ENCODE results near the gene RERE.
"Not testable (repeated sequence)": the region's sequence is repeated elsewhere in the genome, so short reads cannot be mapped to it uniquely, and the experiment has no call there.

RERE gene

DNA sequence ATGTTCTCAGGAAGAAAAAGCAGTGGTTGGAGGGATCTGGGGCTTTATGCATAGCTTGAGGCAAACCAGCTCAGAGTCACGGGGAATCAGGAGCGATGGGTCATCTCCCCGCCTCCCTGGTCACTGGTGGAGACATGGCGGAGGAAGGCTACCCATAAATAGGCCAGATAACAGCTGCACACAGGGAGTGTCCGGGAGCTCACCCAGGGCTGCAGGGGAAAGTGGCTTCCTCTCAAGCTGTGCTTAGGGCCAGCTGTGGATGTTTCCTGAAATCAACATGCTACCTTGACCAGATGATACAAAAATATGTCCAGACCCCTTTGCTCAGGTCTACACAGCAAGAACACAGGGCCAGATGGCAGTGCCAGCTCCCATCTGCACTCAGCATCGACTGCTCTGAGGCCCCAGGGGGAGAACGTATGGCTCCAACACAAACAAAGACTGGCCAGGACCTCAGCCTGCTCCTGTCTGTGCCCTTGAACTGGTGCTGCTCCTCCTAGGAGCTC lies 27.1 kb upstream of the RERE start:
- DNase-seq (ENCODE audit: low read depth in 2 of 2): no peak

DNA sequence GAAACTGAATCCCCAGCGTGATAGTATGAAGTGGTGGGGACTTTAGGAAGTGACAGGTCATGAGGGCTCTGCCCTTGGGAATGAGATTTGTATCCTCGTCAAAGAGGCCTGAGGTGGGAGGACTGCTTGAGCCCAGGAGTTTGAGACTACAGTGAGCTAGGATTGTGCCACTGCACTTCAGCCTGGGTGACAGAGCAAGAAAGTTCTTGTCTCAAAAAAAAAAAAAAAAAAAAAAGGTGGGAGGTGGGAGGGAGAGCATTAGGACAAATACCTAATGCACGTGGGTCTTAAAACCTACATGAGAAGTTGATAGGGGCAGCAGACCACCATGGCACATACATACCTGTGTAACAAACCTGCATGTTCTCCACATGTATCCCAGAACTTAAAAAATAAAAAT lies 24.0 kb upstream of the RERE start:
- DNase-seq (ENCODE audit: low read depth in 2 of 2): no peak

DNA sequence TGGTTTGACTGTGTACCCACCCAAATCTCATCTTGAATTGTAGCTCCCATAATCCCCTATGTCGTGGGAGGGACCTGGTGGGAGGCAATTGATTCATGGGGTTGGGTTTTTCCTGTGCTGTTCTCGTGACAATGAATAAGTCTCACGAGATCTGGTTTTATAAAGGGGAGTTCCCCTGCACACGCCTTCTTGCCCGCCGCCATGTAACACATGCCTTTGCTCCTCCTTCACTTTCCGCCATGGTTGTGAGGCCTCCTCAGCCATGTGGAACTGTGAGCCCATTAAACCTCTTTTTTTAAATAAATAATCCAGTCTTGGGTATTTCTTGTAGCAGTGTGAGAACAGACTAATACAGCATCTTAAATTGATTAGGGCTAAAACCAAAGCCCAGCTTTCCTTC lies 22.6 kb upstream of the RERE start:
- DNase-seq (ENCODE audit: low read depth in 2 of 2): no peak

DNA sequence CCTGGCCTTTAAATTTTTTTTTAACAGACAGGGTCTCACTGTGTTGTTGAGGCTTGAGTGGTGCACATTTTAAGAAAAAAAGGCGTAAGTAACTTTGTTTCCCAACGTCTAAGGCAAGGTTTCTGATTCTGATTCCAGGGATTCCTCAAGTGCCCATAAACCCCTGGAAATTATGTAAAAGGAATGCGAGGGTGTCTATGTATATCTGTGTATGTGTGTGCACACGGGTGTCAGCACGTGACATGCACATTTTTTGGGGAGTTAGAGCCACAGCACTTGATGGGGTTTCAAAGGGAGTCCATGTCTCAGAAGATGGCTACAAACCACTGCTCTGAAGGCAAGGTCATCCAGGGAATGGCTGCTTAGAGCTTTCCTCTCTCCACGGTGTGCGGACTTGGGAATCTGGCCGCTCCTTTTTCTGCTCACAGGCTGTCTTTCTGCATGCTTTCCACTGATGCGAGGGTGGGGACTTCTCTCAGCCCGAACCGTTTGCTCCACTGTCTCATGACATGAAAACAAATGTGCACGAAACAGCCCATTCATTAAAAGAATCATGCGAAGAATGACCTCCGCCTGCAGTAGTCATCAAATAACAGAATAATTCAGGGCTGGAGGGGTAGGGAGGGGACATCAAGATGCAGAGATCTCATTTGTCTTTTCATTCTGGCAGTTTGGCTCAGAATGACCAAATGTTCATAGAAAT lies 18.7 kb upstream of the RERE start:
- no peak for DNase-seq (ENCODE audit: low read depth in 2 of 2)

DNA sequence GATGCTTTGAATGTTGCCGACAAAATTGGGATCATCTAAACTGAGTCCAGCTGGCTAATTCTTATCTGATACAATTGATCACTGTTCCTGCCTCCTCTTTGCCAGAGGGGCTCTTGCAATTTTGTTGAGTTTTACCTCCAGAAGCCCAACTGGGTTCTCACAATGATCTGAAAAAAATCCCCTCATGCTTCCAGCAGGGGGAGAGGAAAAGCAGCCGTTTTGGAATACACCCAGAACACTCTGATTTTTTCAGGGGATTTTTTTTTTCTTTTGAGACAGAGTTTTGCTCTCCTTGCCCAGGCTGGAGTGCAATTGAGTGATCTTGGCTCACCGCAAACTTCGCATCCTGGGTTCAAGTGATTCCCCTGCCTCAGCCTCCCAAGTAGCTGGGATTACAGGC lies 13.9 kb upstream of the RERE start:
- DNase-seq (ENCODE audit: low read depth in 2 of 2): no peak

DNA sequence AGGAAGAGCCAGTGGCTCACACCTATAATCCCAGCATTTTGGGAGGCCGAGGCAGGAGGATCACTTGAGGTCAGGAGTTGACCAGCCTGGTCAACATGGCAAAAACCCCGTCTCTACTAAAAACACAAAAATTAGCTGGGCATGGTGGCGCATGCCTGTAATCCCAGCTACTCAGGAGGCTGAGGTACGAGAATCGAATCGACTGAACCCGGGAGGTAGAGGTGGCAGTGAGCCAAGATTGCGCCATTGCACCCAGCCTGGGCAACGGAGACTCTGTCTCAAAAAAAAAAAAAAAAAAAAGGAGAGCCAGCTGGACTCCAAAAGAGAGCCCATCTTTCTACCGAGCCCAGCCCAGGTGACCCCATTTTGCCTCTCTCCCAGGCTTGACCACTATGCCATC lies 13.3 kb upstream of the RERE start:
- DNase-seq (ENCODE audit: low read depth in 2 of 2): not testable (repeated sequence)

DNA sequence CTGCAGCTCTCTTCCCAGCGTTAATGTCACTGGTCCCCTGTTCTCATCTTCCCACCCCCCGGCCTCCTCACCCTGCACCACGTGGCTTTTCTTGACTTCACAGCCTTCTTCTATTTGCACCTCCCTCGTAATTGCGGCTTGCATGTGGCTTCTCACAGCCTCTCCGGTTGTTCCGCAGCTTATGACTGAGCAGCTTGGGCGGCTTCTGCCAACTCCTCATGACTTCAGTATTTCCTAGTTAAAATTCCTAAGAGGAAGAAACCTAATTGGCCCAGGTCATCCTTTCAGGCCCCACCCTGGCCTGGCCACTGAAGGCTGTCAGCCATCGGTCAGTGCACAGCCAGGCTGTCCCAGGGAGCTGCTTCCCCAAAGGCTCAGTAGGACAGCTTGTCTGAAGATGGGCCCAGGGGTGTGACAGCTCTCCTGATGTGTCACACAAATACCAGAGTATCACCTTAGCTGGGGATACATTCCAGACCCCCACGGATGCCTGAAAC lies 8.6 kb upstream of the RERE start:
- DNase-seq (ENCODE audit: low read depth in 2 of 2): no peak

DNA sequence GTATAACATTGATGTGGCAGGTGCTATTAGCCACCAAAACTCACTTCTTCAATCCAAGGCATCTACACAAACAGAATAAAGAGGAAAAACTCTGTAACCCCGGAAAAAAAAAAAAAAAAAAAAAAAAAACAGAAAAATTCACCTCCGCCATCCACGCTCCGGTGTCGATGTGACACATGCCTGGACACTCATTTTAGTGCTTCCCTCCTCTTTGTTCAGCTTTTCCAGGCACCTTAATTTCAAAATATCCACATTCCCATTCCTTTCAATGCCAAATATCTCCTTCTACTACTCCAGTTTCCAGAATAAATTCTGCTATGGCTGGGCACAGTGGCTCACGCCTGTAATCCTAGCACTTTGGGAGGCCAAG lies 5.8 kb upstream of the RERE start:
- no peak for DNase-seq (ENCODE audit: low read depth in 2 of 2)

DNA sequence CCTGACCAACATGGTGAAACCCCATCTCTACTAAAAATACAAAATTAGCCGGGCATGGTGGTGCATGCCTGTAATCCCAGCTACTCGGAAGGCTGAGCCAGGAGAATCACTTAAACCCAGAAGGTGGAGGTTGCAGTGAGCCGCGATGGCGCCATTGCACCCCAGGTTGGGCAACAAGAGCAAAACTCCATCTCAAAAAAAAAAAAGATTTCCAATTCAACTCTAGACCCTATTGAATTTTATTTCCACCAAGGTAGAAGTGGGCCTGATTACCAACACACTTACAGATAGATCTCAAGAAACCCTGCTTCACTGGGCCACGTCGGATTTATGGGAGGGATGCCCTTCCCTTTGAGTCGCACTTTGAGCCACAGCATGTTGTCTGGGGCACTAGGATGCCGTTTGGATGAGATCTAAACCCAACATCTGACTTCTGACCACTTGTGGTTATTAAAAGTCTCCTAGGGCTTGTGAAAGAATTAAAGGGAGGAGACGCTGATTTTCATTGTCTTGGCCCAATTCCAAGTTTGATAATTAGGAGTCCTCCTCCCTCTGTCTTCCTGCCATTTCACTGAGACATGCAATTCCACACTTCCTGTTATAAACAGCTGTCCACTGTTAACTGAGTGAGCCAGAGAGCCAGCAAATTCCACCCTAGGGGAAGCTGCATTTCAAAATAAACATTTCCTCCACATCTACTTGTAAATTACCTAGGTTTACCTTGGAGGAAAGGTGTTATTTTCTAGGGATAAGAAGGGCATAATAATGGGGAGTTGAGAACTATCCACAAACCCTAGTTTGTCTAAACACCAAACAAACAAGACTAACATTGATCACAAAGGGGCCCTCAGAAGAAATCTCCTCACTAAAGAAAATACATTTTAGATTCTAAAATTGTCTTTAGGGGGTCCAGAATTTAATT lies 5.2 kb upstream of the RERE start:
- DNase-seq (ENCODE audit: low read depth in 2 of 2): no peak

DNA sequence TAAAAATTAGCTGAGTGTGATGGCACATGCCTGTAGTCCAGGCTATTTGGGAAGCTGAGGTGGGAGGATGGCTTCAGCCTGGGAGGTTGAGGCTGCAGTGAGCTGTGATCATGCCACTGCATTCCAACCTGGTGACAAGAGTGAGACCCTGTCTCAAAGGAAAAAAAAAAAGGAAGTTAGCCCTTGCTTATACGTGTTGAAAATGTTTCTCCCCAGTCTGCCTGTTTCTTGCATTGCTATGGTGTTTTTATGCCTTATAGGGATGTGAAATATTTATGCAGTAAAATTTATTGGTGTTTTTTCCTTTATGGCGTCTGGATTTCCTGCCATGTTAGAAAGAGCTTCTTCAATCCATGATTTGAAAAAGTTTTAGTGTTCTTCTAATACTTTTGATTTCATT lies 3.6 kb upstream of the RERE start:
- no peak for DNase-seq (ENCODE audit: low read depth in 2 of 2)

DNA sequence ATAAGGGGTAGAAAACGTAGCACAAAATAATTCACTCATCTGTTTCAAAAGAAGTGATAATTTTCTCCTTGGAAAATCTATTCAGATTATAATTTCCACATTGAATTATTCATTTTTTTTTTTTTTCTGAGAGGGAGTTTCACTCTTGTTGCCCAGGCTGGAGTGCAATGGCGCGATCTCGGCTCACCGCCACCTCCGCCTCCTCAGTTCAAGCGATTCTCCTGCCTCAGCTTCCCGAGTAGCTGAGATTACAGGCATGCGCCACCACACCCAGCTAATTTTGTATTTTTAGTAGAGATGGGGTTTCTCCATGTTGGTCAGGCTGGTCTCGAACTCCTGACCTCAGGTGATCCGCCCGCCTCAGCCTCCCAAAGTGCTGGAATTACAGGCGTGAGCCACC lies 1.3 kb upstream of the RERE start:
- DNase-seq (ENCODE audit: low read depth in 2 of 2): not testable (repeated sequence)

DNA sequence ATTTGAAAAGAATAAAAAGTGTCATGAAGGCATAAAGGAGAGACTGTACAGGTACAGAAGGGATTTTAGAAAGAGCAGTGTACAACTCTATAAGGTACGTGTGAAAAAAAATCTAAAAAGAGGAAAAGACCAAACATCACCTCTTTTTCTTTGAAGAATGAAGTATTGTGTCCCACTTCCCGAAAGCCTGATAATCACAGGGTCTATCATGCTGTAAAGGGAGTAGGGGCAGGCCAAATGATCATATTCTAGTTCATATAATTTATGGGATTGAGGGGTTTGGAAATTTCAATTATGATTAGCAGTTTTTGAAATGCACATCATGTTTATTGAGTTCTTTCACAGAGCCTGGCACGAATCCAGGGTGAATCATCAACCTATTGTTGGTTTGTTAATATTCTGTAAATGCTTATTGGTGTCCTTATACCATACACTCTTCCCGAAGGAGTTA lies 910 bp upstream of the RERE start:
- DNase-seq (ENCODE audit: low read depth in 2 of 2): no peak

DNA sequence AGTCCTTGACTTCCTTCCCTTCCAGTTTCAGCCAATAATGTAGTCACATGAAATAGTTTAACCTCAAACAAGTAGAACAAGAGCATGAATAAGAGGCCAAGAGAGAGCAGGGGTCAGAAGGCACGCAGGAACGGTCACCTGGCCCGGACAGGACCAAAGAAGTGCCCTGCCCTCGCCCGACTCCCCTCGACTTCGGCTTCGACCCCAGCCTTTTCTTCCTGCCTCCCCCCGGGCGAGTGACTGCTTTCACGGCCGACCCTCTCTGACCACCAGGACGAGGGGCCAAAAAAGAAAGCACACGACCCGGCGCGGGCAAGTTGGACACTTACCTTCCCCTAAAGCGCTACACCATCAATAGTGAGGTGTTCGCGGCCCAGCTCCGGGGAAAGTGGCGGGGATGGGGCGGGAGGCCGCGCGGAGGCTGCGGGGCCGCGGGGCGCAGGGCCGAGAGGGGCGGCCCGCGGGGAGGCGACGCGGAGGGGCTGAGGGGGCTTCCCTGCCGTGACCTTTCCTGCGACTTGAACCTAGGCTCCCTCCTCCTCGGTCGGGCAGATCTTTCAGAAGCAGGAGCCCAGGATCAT lies 519 bp downstream of the RERE start:
- DNase-seq (ENCODE audit: low read depth in 2 of 2): peak; percentile 3 to 18

DNA sequence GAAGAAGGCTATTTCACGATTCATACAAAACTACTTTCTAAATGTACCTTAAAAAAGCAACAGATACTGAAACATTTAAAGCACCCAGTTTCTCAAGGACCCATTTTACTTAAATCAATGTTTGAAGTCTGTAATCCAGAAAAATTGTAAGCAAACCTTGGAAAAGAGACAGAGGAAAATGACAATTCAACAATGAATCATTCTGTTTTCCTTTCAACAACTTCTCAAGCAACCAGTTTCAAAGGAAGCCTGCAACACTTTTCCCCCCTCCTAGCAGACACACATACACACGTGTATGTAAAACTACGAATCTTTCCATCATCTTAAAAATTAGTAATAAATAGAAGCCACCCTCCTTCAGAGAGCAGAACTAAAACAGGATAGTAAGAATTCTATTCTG lies 1.2 kb downstream of the RERE start:
- DNase-seq (ENCODE audit: low read depth in 2 of 2): no peak

DNA sequence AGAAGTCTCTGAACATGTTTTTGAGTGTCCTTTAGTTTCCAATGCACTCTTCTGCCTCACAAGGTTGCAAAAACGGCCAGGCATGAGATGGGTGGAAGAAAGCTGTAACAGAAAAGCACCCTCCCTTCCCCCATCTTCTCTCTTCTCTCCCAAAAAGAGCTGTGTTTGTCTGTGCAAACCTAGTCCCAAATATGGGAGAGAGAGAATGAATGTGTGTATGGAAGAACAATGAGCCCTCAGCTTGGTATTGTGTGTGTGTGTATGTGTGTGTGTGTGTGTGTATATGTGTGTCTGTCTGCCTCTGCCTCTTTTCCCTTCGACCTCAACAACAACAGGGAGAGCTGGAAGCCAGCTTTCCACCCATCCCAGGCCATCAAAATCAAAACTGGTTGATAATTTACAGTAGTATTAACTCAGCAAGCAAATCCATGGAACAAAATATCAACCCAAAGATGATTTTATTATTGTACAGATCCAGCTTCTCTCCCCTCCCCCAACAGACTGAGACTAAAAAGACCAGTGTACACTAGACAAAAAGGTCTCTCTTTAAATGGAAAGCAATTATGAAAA lies 1.8 kb downstream of the RERE start:
- no peak for DNase-seq (ENCODE audit: low read depth in 2 of 2)

DNA sequence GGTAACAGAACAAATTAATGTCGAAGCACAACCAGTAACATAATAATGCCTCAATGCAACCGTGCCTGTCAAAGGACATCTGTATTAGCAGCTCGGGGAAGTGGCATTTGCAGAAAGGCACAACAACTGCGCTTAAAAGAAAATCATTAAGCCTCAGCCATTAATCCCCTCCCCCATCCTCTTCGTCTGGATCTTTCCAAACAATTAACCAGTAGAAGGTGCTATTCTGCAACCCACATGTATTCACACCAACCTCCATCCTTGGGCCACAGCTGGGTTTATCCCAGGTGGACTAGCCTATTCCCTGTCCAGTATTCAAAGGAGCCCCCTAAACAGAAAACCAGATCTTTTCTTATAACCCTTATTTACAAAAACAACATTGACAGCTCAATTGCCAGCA lies 2.6 kb downstream of the RERE start:
- DNase-seq (ENCODE audit: low read depth in 2 of 2): no peak

DNA sequence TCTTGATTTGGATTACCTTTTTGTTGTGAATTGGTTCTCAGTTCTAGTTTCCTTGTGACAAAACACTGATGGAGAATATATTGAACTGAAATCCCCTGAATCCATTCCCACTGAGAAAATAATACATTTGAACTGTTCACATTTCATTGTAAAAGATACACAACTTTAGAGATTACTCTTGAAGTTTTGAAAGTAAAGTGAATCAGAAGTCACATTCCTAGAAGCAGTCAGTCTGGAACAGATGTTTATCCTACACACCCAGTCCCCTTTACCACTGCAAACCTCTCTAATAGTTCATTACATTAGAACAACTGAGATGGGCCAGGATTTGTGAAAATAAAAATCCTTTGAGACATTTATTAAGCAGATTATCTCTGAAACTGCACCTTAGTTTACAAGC lies 3.4 kb downstream of the RERE start:
- DNase-seq (ENCODE audit: low read depth in 2 of 2): no peak

DNA sequence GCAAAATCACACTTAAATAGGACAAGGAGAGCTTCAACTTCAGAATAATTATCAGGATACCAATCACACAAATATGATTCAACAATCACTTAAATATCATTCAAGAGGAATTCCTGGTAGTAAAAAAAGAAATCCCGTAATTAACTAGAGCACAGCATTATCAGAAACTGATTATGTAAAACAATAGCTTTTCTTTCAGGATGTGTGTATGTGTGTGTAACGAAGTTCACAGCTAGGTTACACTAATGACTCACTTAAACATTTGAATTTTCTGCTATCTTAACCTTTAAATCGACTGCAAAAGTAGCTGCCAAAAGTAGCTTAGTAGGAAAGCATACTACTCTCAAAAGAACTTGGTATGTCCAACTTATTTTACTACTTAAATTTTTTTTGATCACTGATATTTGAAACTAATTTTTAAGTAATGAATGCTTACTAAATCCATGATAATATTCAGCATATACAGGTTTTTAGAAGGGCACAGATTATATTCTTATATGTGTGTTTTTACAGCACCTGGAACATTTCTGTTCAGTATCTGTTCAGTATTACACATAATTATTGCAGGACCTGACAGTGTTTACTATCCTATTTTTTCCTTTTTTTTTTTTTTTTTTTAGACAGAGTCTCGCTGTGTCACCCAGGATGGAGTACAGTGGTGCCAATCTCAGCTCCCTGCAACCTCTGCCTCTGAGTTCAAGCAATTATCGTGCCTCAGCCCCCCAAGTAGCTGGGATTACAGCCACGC lies 4.2 kb downstream of the RERE start:
- DNase-seq (ENCODE audit: low read depth in 2 of 2): no peak

DNA sequence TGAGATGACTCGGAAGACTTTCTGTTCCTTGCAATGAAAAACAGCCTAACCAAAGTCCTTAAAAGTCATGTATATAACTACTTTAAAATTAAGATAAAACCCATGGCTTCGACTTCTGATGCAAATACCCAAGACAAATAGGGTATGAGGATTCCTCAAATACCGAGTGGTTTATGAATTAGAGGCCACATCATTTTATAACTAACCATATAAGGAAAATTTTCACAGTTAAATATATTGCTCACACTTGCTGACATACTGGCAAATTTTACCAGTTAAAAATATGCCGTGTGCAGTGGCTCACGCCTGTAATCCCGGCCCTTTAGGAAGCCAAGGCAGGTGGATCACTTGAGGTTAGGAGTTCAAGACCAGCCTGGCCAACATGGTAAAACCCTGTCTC lies 5.4 kb downstream of the RERE start:
- no peak for DNase-seq (ENCODE audit: low read depth in 2 of 2)

DNA sequence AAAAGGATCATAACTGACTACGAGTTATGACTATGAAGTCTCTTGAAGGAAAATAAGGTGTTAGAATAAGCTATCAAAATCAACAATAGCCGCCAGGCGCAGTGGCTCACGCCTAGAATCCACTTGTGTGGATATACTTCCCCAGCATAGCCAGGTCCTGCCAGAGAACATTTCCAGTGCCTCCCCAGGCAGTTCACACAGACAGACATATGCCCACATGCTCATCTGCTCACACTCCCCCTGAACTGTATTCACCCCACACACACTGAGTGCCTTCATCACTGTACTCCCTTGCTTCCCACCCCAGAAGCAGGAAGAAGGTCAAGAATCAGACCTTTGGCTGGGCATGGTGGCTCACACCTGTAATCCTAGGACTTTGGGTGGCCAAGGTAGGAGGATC lies 6.5 kb downstream of the RERE start:
- DNase-seq (ENCODE audit: low read depth in 2 of 2): no peak

DNA sequence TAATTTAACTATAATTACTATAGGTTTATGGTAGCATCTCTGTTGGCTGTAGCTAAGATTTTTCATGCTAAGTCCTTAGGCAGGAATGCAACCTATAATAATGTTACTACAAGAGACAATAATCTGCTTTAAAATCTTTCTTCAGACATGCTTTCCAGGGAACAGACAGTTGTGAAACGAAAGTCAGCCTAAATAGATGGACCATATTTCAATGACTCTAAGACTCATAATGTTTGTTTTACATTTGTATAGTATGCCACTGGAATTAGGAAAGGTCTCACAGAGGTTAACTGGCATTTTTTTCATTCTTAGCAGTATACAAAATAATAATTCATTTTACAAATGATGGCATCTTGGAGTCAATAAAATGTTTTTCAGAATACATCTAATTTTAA lies 8.1 kb downstream of the RERE start:
- no peak for DNase-seq (ENCODE audit: low read depth in 2 of 2)

DNA sequence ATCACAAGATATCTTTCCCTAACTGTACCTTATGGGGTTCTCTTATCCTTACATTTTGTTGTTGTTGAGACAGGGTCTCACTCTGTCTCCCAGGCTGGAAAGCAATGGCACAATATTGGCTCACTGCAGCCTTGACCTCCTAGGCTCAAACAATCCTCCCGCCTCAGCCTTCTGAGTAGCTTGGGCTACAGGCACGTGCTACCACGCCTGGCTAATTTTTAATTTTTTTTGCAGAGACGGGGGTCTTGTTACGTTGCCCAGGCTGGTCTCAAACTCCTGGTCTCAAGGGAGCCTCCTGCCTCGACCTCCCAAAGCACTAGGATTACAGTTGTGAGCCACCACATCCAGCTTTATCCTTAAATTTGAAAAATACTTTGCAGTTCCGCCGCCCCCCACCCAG lies 10.4 kb downstream of the RERE start:
- DNase-seq (ENCODE audit: low read depth in 2 of 2): no peak

All from stimulated activated CD4-positive, alpha-beta T cell treated with anti-CD3 and anti-CD28 coated beads, Interleukin-4, amount 100 ng/mL, for 48 hours (primary cell).